Measurements from ENCODE around the gene ZNF148.

Gene ZNF148

GRCh38 chr3:125289429-125289981 is 85.6 kb downstream of the ZNF148 start:
- DNase-seq (ENCODE audit: low read depth in 2 of 2): no peak

GRCh38 chr3:125287248-125287647 is 87.9 kb downstream of the ZNF148 start:
- no peak for DNase-seq (ENCODE audit: low read depth in 2 of 2)

- no peak for DNase-seq (ENCODE audit: low read depth in 2 of 2)
Measured at GRCh38 chr3:125281381-125281780, 93.7 kb downstream of the ZNF148 start.

GRCh38 chr3:125280668-125281361 is 94.3 kb downstream of the ZNF148 start:
- DNase-seq (ENCODE audit: low read depth in 2 of 2): no peak

GRCh38 chr3:125278155-125278554 is 97.0 kb downstream of the ZNF148 start:
- no peak for DNase-seq (ENCODE audit: low read depth in 2 of 2)

GRCh38 chr3:125271127-125271526 is 104.0 kb downstream of the ZNF148 start:
- DNase-seq (ENCODE audit: low read depth in 2 of 2): no peak

- no peak for DNase-seq (ENCODE audit: low read depth in 2 of 2)
Measured at GRCh38 chr3:125267460-125267859, 107.7 kb downstream of the ZNF148 start.

GRCh38 chr3:125266971-125267370 is 108.2 kb downstream of the ZNF148 start:
- no peak for DNase-seq (ENCODE audit: low read depth in 2 of 2)

- DNase-seq (ENCODE audit: low read depth in 2 of 2): no peak
Measured at GRCh38 chr3:125262161-125262560, 113.0 kb downstream of the ZNF148 start.

- DNase-seq (ENCODE audit: low read depth in 2 of 2): no peak
Measured at GRCh38 chr3:125261031-125261430, 114.1 kb downstream of the ZNF148 start.

GRCh38 chr3:125260158-125260557 is 115.0 kb downstream of the ZNF148 start:
- no peak for DNase-seq (ENCODE audit: low read depth in 2 of 2)

- no peak for DNase-seq (ENCODE audit: low read depth in 2 of 2)
Measured at GRCh38 chr3:125257536-125257935, 117.6 kb downstream of the ZNF148 start.

- DNase-seq (ENCODE audit: low read depth in 2 of 2): no peak
Measured at GRCh38 chr3:125256675-125257074, 118.5 kb downstream of the ZNF148 start.

- no peak for DNase-seq (ENCODE audit: low read depth in 2 of 2)
Measured at GRCh38 chr3:125250973-125251372, 124.2 kb downstream of the ZNF148 start.

- DNase-seq (ENCODE audit: low read depth in 2 of 2): no peak
Measured at GRCh38 chr3:125246237-125246636, 128.9 kb downstream of the ZNF148 start.

GRCh38 chr3:125245521-125245920 is 129.6 kb downstream of the ZNF148 start:
- DNase-seq (ENCODE audit: low read depth in 2 of 2): no peak

- no peak for DNase-seq (ENCODE audit: low read depth in 2 of 2)
Measured at GRCh38 chr3:125240496-125240895, 134.6 kb downstream of the ZNF148 start.

- DNase-seq (ENCODE audit: low read depth in 2 of 2): no peak
Measured at GRCh38 chr3:125239266-125239665, 135.9 kb downstream of the ZNF148 start.

GRCh38 chr3:125238759-125239158 is 136.4 kb downstream of the ZNF148 start:
- no peak for DNase-seq (ENCODE audit: low read depth in 2 of 2)

- no peak for DNase-seq (ENCODE audit: low read depth in 2 of 2)
Measured at GRCh38 chr3:125236331-125236903, 138.7 kb downstream of the ZNF148 start.

- DNase-seq (ENCODE audit: low read depth in 2 of 2): no peak
Measured at GRCh38 chr3:125234831-125235230, 140.3 kb downstream of the ZNF148 start.

- no peak for DNase-seq (ENCODE audit: low read depth in 2 of 2)
Measured at GRCh38 chr3:125232401-125232800, 142.7 kb downstream of the ZNF148 start.

- no peak for DNase-seq (ENCODE audit: low read depth in 2 of 2)
Measured at GRCh38 chr3:125231895-125232294, 143.2 kb downstream of the ZNF148 start.

Data from stimulated activated CD4-positive, alpha-beta T cell treated with anti-CD3 and anti-CD28 coated beads, Interleukin-1b, Interleukin-23, amount 100 ng/mL, for 4 hours (primary cell).